B cell (primary cell): ENCODE results near the gene MICALL2. TPM values are rescaled to one million over a fixed set of nuclear protein-coding genes. Genes with fewer than 3 reads are reported as not detected.

Experiments used
- ATAC-seq: fragments of 200-7000 bp; cut with Tn5 transposase; one replicate; pipeline ENCODE4 v1.10.0; 2021; ENCODE audit warnings: low read depth, mild to moderate bottlenecking, moderate number of reproducible peaks, moderate library complexity
- CTCF ChIA-PET: fragments of 350-600 bp; sonication (Branson Sonifier 250); formaldehyde crosslinking; loops from one replicate; lab custom pipeline; 2021; ENCODE audit warnings: antibody characterized with exemption, inconsistent platforms; lab: Charles Lee
- POLR2A ChIA-PET: fragments of 350-600 bp; sonication (Branson Sonifier 250); formaldehyde crosslinking; loops from one replicate; lab custom pipeline; 2021; ENCODE audit warnings: antibody characterized with exemption; lab: Charles Lee
- DNase-seq: peaks from one replicate; pipeline ENCODE4 v3.0.0; 2013
- H2AFZ ChIP-seq: 2 replicates; pipeline ENCODE4 v1.6.1; 2012; ENCODE audit warnings: mild to moderate bottlenecking, low read depth, low read length; ENCODE audit not compliant: insufficient read depth, poor library complexity, severe bottlenecking
- H3K27ac ChIP-seq, 2 donors: 1 replicate in 1 of 2; 2 replicates in 1 of 2; pipeline ENCODE4 v1.5.1; 2012 to 2013; ENCODE audit warnings: low read length in 2 of 2, mild to moderate bottlenecking in 2 of 2, moderate library complexity in 1 of 2
- H3K27me3 ChIP-seq, 4 experiments: fragments of 200-600 bp in 1 of 4; sonication (generic) in 1 of 4; replicated peaks in 1 of 4; 1 replicate in 2 of 4; 2 replicates in 2 of 4; pipeline versions ENCODE4 v1.6.1 to v1.7.0; 2013 to 2016; ENCODE audit warnings: low read length in 3 of 4, mild to moderate bottlenecking in 2 of 4, mixed read lengths in 1 of 4, moderate library complexity in 1 of 4; ENCODE audit not compliant: insufficient read depth in 4 of 4, control insufficient read depth in 3 of 4; ENCODE audit errors: control extremely low read depth in 1 of 4
- H3K36me3 ChIP-seq, 2 experiments: replicated peaks in 1 of 2; 1 replicate in 1 of 2; 2 replicates in 1 of 2; pipeline versions ENCODE4 v1.6.1 to v1.7.1; 2013; ENCODE audit warnings: low read length in 1 of 2; ENCODE audit not compliant: insufficient read depth in 2 of 2, control insufficient read depth in 1 of 2; ENCODE audit errors: control extremely low read depth in 1 of 2, extremely low read depth in 1 of 2
- H3K4me1 ChIP-seq, 2 donors: fragments of 200-600 bp in 1 of 2; sonication (generic) in 1 of 2; 1 replicate in 1 of 2; 2 replicates in 1 of 2; pipeline versions ENCODE4 v1.5.1 to v1.6.1; 2013 to 2017; ENCODE audit warnings: low read length in 2 of 2; ENCODE audit not compliant: control insufficient read depth in 2 of 2, insufficient read depth in 2 of 2
- H3K4me2 ChIP-seq: replicated peaks from 2 replicates; pipeline ENCODE3; 2012; ENCODE audit warnings: mild to moderate bottlenecking, low read depth, low read length; ENCODE audit not compliant: poor library complexity, severe bottlenecking
- H3K4me3 ChIP-seq, 5 experiments: fragments of 200-600 bp in 1 of 5; sonication (generic) in 1 of 5; 1 replicate in 3 of 5; 2 replicates in 2 of 5; pipeline versions ENCODE4 v1.5.1 to v1.7.0; 2011 to 2016; ENCODE audit warnings: low read length in 4 of 5, mild to moderate bottlenecking in 4 of 5, low read depth in 2 of 5, control low read depth in 1 of 5, moderate library complexity in 1 of 5; ENCODE audit not compliant: insufficient read depth in 1 of 5; ENCODE audit errors: control extremely low read depth in 1 of 5, extremely low read depth in 1 of 5
- H3K79me2 ChIP-seq: fragments of 200-600 bp; sonication (generic); one replicate; pipeline ENCODE4 v1.6.0; 2016; ENCODE audit warnings: low read length; ENCODE audit not compliant: control insufficient read depth, insufficient read depth
- H3K9ac ChIP-seq: fragments of 200-600 bp; sonication (generic); 2 replicates; pipeline ENCODE4 v1.6.1; 2017; ENCODE audit warnings: mild to moderate bottlenecking, low read length, moderate library complexity
- H3K9me3 ChIP-seq, 3 donors: one replicate each; pipeline versions ENCODE4 v1.6.1 to v1.7.1; 2013; ENCODE audit warnings: low read length in 2 of 3; ENCODE audit not compliant: control insufficient read depth in 2 of 3, insufficient read depth in 1 of 3; ENCODE audit errors: control extremely low read depth in 1 of 3
- H4K20me1 ChIP-seq: 2 replicates; pipeline ENCODE4 v1.6.0; 2012; ENCODE audit warnings: mild to moderate bottlenecking, low read length; ENCODE audit not compliant: insufficient read depth, control insufficient read depth, poor library complexity, severe bottlenecking
- H3K27ac Mint-ChIP-seq: one replicate; pipeline ENCODE4 v1.8.0; 2021; ENCODE audit warnings: mixed read lengths
- H3K27me3 Mint-ChIP-seq: one replicate; pipeline ENCODE4 v1.8.0; 2021; ENCODE audit warnings: mixed read lengths
- H3K4me1 Mint-ChIP-seq: one replicate; pipeline ENCODE4 v1.8.0; 2021; ENCODE audit warnings: mixed read lengths
- H3K4me3 Mint-ChIP-seq: one replicate; pipeline ENCODE4 v1.8.0; 2021; ENCODE audit warnings: mixed read lengths
- H3K9me3 Mint-ChIP-seq: one replicate; pipeline ENCODE4 v1.8.0; 2022; ENCODE audit warnings: mixed read lengths; ENCODE audit not compliant: insufficient read depth
- CTCF ChIP-seq: fragments of 200-600 bp; IDR thresholded peaks from one replicate; pipeline ENCODE4 v1.8.0; 2022; ENCODE audit warnings: antibody characterized with exemption, mild to moderate bottlenecking
- EZH2 ChIP-seq: IDR thresholded peaks from 2 replicates; pipeline ENCODE4 v1.6.1; 2012; ENCODE audit warnings: borderline replicate concordance, low read depth, mild to moderate bottlenecking, moderate library complexity, low read length; ENCODE audit not compliant: insufficient read depth, poor library complexity, severe bottlenecking
- WGBS: methylation state at CpG from one replicate; pipeline ENCODE4 v1.1.5; 2013; ENCODE audit warnings: missing lambda C conversion rate; ENCODE audit not compliant: insufficient coverage; 5-methylcytosine and 5-hydroxymethylcytosine counted together
- intact Hi-C: fragments of 100-400 bp; cut with micrococcal nuclease; formaldehyde crosslinking; loops from one replicate; pipeline ENCODE4 v1.10.0; 2022
- polyA plus RNA-seq: library from polyadenylated mRNA; depleted of rRNA; stranded (reverse); fragments of >200 nt; gene quantifications from 2 replicates; pipeline ENCODE4 v1.2.3, GENCODE V29; 2012
- total RNA-seq, 2 donors: library from RNA; stranded (reverse); fragments of 120-200 nt in 1 of 2; gene quantifications; 1 replicate in 1 of 2; 2 replicates in 1 of 2; pipeline versions ENCODE4 v1.2.3 to v1.2.4, GENCODE V29; 2013 to 2022

MICALL2 gene
- total and polyA plus RNA-seq, 2 donors (not counting 1 experiment from before 2014, with no cell fraction given) = 0.85 to 0.94 TPM

GRCh38 chr7:1386623-1387220 is 72.5 kb downstream of the MICALL2 start:
- no peaks in the 10 kb centered on the region for H3K4me1 Mint-ChIP-seq

More at GRCh38 chr7:1386623-1387220, 72.5 kb downstream of the MICALL2 start:
- Histone ChIP-seq H3K9me3 (peaks cover 0 to 34% (median 4%) of the 10 kb centered on the region in 3 donors), H2AFZ (no peak overlapping the region), H3K27ac (no peak overlapping the region), H3K36me3 (no peaks in the 10 kb centered on the region), H3K4me1 (no peaks in the 10 kb centered on the region), H3K79me2 (no peaks in the 10 kb centered on the region), H3K9ac (no peak overlapping the region), H4K20me1 (no peaks in the 10 kb centered on the region), H3K27me3 (peaks cover 0 to 11% (median 0%) of the 10 kb centered on the region in 4 experiments), H3K4me3 (no peak overlapping the region), H3K4me2 (no peak overlapping the region)
- intact Hi-C loops = no loop called here
- no peak overlapping the region for H3K4me3 Mint-ChIP-seq
- no peak for DNase-seq
- WGBS = 60% methylated on average over 25 of the region's 25 CpGs
- ChIA-PET CTCF (no interaction called here), POLR2A (no interaction called here)
- ATAC-seq = no peak
- no peak overlapping the region for H3K27ac Mint-ChIP-seq
- peaks cover 5% of the 10 kb centered on the region for H3K9me3 Mint-ChIP-seq
- peaks cover 30% of the 10 kb centered on the region for H3K27me3 Mint-ChIP-seq
- TF ChIP-seq CTCF (no peak), EZH2 (no peak)
